Pancreas (tissue), 10 donors: ENCODE measurements around the gene CYP2D6. TPM values are rescaled to one million over a fixed set of nuclear protein-coding genes. Genes with fewer than 3 reads are reported as not detected.
A peak's percentile ranks its signal among the peaks of the same experiment; 100 is the strongest.
"Not testable (repeated sequence)": the region's sequence is repeated elsewhere in the genome, so short reads cannot be mapped to it uniquely, and the experiment has no call there.

Experiments
- ATAC-seq, 4 donors: fragments of 200-7000 bp; cut with Tn5 transposase; one replicate each; pipeline versions ENCODE4 v1.8.0 to v1.9.1; 2020; ENCODE audit warnings: mild to moderate bottlenecking in 4 of 4, moderate library complexity in 4 of 4
- DNase-seq, 6 donors: peaks; one replicate each; pipeline ENCODE4 v3.0.0-alpha.2; 2020
- FAIRE-seq: peaks from 2 replicates; lab custom pipeline; 2012; peaks lifted over from hg19 to GRCh38; lab: Jason Lieb, UNC
- H3K27ac ChIP-seq, 4 donors: fragments of 200-600 bp; sonication (generic); 1 replicate in 3 of 4; 2 replicates in 1 of 4; pipeline versions ENCODE4 v1.5.0 to v1.8.0; 2020
- H3K27me3 ChIP-seq, 4 donors: fragments of 200-600 bp; one replicate each; pipeline ENCODE4 v1.8.0; 2021
- H3K36me3 ChIP-seq, 3 donors: fragments of 200-600 bp; sonication (generic) in 1 of 3; one replicate each; pipeline versions ENCODE4 v1.5.0 to v1.8.0; 2020 to 2021
- H3K4me1 ChIP-seq, 3 donors: fragments of 200-600 bp; one replicate each; pipeline ENCODE4 v1.8.0; 2021
- H3K4me3 ChIP-seq, 4 donors: fragments of 200-600 bp; sonication (generic) in 2 of 4; one replicate each; pipeline versions ENCODE4 v1.5.0 to v1.8.0; 2020 to 2021
- H3K9me3 ChIP-seq, 4 donors: fragments of 200-600 bp; one replicate each; pipeline ENCODE4 v1.8.0; 2021
- WGBS, 2 donors: extraction: QIAGEN DNeasy Blood & Tissue Kit; methylation state at CpG; one replicate each; pipeline ENCODE4 v1.1.7; 2013; 5-methylcytosine and 5-hydroxymethylcytosine counted together
- intact Hi-C, 3 donors: fragments of 100-400 bp; cut with DNase I; formaldehyde crosslinking; loops; one replicate each; pipeline versions ENCODE4 v1.11.1 to v1.14.2; 2022
- polyA plus RNA-seq, 2 donors: library from polyadenylated mRNA; stranded (reverse); fragments of 200-250 nt; gene quantifications; one replicate each; pipeline ENCODE4 v1.2.3, GENCODE V29; 2013
- total RNA-seq, 6 donors: library from RNA; stranded (reverse); fragmentation: NEBNext Ultra II Directional in 4 of 6; extraction: Animal tissue kit (Norgen Biotek cat#: 25700) in 4 of 6; gene quantifications; one replicate each; pipeline versions ENCODE4 v1.2.1 to v1.2.4, GENCODE V29; 2021 to 2023
- TF ChIP-seq, protein P1 (sequence below), 4 donors: fragments of 200-600 bp; sonication (generic) in 3 of 4; IDR thresholded peaks; one replicate each; pipeline versions ENCODE4 v1.5.0 to v1.8.0; 2021; ENCODE audit warnings: antibody characterized with exemption in 4 of 4
- donor health status: healthy with polysubstance abuse.
- donor health status: DM: no; HTN: no; CAD: no; lungs with moderate emphysema.
- donor health status: DM: no; HTN: no; CAD: no.
- donor health status: control.
- donor health status: control.
- donor health status: Bipolar disorder and iron deficiency.
- donor health status: DM: yes; HTN: yes; CAD: no.
- donor health status: DM: no; HTN: no; CAD: no.
- donor health status: DM: no; HTN: no; CAD: no.
- donor health status: DM: yes; HTN: yes; CAD: no.

Gene CYP2D6
- total RNA-seq (1 to 10 TPM in 1 of 6 donors, under 1 TPM in 5; 0.35 to 1.5 (median 0.49) TPM), polyA plus RNA-seq (1 to 10 TPM; 3.5 to 7.3 TPM)

DNA sequence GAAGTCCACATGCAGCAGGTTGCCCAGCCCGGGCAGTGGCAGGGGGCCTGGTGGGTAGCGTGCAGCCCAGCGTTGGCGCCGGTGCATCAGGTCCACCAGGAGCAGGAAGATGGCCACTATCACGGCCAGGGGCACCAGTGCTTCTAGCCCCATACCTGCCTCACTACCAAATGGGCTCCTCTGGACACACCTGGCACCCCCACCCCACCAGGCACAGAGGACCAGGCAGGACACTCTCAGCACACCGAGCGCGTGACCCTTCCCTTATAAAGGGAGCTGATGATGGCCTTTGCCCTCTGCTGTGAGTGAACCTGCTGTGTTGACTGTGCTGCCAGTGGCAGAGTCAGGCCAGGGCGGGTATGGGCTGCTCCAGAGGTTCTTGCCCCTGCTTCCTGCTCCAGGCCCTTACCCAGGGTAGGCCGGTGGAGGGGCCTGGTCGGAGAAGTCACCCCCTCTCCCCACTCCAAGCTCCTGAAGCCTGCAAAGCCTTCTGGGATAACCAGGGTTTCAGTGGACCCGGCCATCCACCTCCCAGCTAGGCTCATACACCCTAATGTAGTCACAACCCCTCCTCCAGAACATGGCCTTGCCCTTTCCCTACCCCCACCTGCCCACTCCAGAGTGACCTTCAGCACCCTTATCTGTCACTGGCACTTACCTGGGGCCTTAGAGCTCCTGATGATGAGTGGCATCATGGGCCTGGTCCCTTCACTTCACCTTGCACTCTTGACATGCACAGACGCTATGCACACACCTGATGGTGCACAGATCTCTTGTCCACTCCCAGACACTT, at the start of gene CYP2D6:
Gene CYP2D6, minus strand, starts transcription at position 172 of the 793 bp plus-strand sequence. Its CDS starts 19 bp downstream, at position 153.
- peak in 1 of 4 donors; percentile 8 for ATAC-seq
- H3K4me3 ChIP-seq, intact Hi-C loops, H3K36me3 ChIP-seq, DNase-seq, H3K9me3 ChIP-seq, H3K27ac ChIP-seq, H3K4me1 ChIP-seq, FAIRE-seq, H3K27me3 ChIP-seq: not testable (repeated sequence)
- WGBS, 2 donors = 77 to 87% methylated on average over 13 of the region's 14 CpGs

DNA sequence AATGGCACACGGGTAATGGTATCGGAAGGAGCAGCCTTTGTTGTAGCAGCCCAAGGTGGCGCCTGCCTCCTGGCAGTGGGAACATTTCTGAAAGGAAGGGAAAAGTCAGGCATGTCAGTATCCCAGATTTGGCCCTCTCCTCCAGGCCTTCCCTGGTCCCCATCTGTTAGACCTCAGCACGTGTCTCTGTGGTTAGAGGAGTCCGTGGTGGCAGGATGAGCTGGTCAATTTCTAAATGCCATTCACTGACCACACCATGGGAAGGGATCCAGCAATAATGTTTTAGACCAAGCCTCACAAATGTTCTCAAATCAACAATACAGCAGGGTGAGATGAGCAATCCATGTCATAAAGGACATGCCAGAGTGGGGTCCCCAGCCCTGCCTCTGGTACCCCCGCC, 49.0 kb upstream of the CYP2D6 start:
- no peaks in the 10 kb centered on the region for H3K36me3 ChIP-seq
- H3K4me3 ChIP-seq = no peak overlapping the region
- DNase-seq (no peak), ATAC-seq (no peak), FAIRE-seq (no peak)
- H3K9me3 ChIP-seq = no peaks in the 10 kb centered on the region
- no peaks in the 10 kb centered on the region for H3K27me3 ChIP-seq
- peaks cover 10 to 34% (median 16%) of the 10 kb centered on the region in 3 donors for H3K4me1 ChIP-seq
- TF ChIP-seq, protein P1, sequence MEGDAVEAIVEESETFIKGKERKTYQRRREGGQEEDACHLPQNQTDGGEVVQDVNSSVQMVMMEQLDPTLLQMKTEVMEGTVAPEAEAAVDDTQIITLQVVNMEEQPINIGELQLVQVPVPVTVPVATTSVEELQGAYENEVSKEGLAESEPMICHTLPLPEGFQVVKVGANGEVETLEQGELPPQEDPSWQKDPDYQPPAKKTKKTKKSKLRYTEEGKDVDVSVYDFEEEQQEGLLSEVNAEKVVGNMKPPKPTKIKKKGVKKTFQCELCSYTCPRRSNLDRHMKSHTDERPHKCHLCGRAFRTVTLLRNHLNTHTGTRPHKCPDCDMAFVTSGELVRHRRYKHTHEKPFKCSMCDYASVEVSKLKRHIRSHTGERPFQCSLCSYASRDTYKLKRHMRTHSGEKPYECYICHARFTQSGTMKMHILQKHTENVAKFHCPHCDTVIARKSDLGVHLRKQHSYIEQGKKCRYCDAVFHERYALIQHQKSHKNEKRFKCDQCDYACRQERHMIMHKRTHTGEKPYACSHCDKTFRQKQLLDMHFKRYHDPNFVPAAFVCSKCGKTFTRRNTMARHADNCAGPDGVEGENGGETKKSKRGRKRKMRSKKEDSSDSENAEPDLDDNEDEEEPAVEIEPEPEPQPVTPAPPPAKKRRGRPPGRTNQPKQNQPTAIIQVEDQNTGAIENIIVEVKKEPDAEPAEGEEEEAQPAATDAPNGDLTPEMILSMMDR (IDR thresholded peaks at IDR 0.05) = no peak
- WGBS, 2 donors = 94 to 95% methylated on average over 6 of the region's 6 CpGs
- intact Hi-C loops = no loop called here
- H3K27ac ChIP-seq = peak overlapping the region in 1 of 4 donors; percentile 28

DNA sequence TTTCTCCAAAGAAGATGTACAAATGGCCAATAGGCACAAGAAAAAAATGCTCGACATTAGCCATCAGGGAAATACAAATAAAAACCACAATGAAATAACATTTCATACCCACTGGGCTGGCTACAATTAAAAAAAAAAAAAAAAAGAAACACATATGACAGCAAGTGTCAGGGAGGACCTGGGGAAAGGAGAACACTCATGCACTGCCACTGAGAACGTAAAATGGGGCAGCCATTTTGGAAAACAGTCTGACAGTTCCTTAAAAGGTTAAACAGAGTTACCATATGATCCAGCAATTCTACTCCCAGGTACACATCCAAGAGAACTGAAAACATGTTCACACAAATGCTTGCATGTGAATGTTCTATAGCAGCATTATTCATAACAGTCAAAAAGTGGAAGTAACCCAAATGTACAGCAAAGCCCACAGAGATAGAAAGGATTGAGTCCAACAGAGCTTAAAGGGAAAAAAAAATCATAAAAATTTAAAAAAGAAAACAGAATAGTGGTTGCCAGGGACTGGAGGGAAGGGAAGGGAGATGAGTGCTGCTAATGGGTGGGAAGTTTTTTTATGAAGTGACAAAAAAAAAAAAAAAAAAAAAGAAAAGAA, 48.4 kb upstream of the CYP2D6 start:
- H3K4me1 ChIP-seq = peaks cover 8 to 28% (median 10%) of the 10 kb centered on the region in 3 donors
- no peaks in the 10 kb centered on the region for H3K9me3 ChIP-seq
- intact Hi-C loops = no loop called here
- no peak overlapping the region for H3K4me3 ChIP-seq
- ATAC-seq = no peak
- 93% methylated on average over 2 of the region's 2 CpGs for WGBS, 2 donors
- TF ChIP-seq, protein P1 (IDR thresholded peaks at IDR 0.05) = no peak
- DNase-seq = no peak
- no peaks in the 10 kb centered on the region for H3K27me3 ChIP-seq
- H3K36me3 ChIP-seq = no peaks in the 10 kb centered on the region
- FAIRE-seq = no peak
- H3K27ac ChIP-seq = no peak overlapping the region

DNA sequence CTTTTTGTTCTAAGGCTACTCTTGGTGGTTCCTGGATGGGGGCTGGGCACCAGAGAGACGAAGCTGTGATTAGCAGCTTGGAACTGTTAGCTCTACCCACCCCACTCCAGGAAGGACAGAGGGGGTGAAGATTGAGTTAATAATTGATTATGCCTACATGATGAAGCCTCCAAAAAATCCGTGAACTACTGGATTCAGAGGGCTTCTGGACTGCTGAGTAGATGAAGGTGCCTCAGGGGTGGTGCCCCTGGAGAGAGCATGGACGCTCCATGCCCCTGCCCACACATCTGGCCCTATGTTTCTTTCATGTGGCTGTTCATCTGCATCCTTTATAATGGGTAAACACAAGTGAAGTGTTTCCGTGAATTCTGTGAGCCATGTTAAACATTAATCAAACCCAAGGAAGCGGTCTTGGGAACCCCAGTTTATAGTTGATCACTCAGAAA, 47.3 kb upstream of the CYP2D6 start:
- FAIRE-seq (no peak), DNase-seq (no peak), ATAC-seq (peak; percentile 33 to 71 (median 68))
- TF ChIP-seq, protein P1 (IDR thresholded peaks at IDR 0.05) = no peak
- H3K9me3 ChIP-seq = no peaks in the 10 kb centered on the region
- H3K27ac ChIP-seq = peak overlapping the region in 2 of 4 donors; percentile 4 to 18
- no peaks in the 10 kb centered on the region for H3K36me3 ChIP-seq
- no peaks in the 10 kb centered on the region for H3K27me3 ChIP-seq
- peaks cover 0 to 17% (median 0%) of the 10 kb centered on the region in 3 donors for H3K4me1 ChIP-seq
- intact Hi-C loops = no loop called here
- 37 to 41% methylated on average over 5 of the region's 5 CpGs for WGBS, 2 donors
- H3K4me3 ChIP-seq = no peak overlapping the region

DNA sequence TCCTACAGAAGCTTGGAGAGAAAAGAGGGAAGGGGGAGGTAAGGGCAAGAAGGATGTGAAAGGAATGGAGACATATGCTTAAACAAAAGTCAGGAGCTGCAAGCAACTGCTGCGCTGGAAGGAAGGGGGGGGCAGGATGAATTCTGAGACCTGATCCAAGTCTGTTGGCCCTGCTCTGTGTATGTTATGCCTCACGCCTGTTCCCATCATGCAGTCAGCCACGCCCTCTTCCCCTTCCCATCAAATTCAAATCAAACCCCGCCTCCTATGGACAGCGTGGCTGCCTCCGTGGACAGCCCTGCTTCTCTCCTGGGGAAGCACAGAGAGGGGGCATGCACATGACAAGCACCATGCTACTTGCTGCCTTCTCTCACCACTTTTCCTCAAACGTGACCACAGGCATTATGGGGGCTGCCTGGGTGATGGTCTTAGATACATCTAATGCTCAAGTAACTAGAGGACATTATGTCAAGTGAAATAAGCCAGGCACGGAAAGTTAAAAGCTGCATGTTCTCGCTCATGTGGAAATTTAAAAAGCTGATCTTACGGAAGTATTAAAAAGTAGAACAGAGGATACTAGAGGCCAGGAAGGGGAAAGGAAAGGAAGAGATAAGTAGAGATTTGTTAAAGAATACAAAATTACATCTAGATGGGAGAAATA, 45.8 kb upstream of the CYP2D6 start:
- no peak overlapping the region for H3K4me3 ChIP-seq
- H3K27ac ChIP-seq = no peak overlapping the region
- intact Hi-C loops = no loop called here
- TF ChIP-seq, protein P1 (IDR thresholded peaks at IDR 0.05) = no peak
- no peaks in the 10 kb centered on the region for H3K27me3 ChIP-seq
- H3K36me3 ChIP-seq = no peaks in the 10 kb centered on the region
- 90 to 96% methylated on average over 10 of the region's 10 CpGs for WGBS, 2 donors
- H3K9me3 ChIP-seq = no peaks in the 10 kb centered on the region
- FAIRE-seq (no peak), ATAC-seq (no peak), DNase-seq (no peak)
- H3K4me1 ChIP-seq = peaks cover 0 to 15% (median 0%) of the 10 kb centered on the region in 3 donors
